Right lung (tissue), 5 donors: Measurements from ENCODE around the gene WAS. TPM values are rescaled to one million over a fixed set of nuclear protein-coding genes. Genes with fewer than 3 reads are reported as not detected.

Experiments used
- DNase-seq, 2 donors: peaks; one replicate each; pipeline ENCODE4 v3.0.0-alpha.2; 2013
- polyA plus RNA-seq, 5 donors: library from polyadenylated mRNA; unstranded; fragments of 120-200 nt; gene quantifications; one replicate each; pipeline versions ENCODE4 v1.2.1 to v1.2.3, GENCODE V29; 2013; ENCODE audit warnings: inconsistent platforms in 1 of 5, low replicate concordance in 1 of 5; ENCODE audit not compliant: insufficient read length in 5 of 5, insufficient read depth in 1 of 5

WAS gene
- polyA plus RNA-seq, 5 donors, result 3.7 to 4.7 (median 3.8) TPM

GRCh38 chrX:48711162-48711928 is 27.7 kb downstream of the WAS start:
- no peak for DNase-seq

GRCh38 chrX:48711929-48712505 is 28.4 kb downstream of the WAS start:
- no peak for DNase-seq

GRCh38 chrX:48713847-48714246 is 30.2 kb downstream of the WAS start:
- DNase-seq, result no peak

GRCh38 chrX:48714573-48714972 is 31.0 kb downstream of the WAS start:
- no peak for DNase-seq

- DNase-seq, result no peak
These were observed 31.5 kb downstream of the WAS start for GRCh38 chrX:48715072-48715471.

GRCh38 chrX:48715876-48716502 is 32.4 kb downstream of the WAS start:
- DNase-seq, result no peak

GRCh38 chrX:48719958-48720357 is 36.4 kb downstream of the WAS start:
- no peak for DNase-seq

GRCh38 chrX:48720577-48721250 is 37.1 kb downstream of the WAS start:
- DNase-seq, result no peak

GRCh38 chrX:48721916-48722315 is 38.3 kb downstream of the WAS start:
- DNase-seq, result no peak

GRCh38 chrX:48726596-48726995 is 43.0 kb downstream of the WAS start:
- DNase-seq, result no peak

GRCh38 chrX:48728653-48729052 is 45.1 kb downstream of the WAS start:
- no peak for DNase-seq

- DNase-seq, result no peak
These were observed 52.7 kb downstream of the WAS start for GRCh38 chrX:48736303-48736702.

GRCh38 chrX:48736878-48737212 is 53.2 kb downstream of the WAS start:
- DNase-seq, result no peak

GRCh38 chrX:48737213-48737938 is 53.8 kb downstream of the WAS start:
- peak; percentile 93 to 94 for DNase-seq

- DNase-seq, result no peak
These were observed 54.3 kb downstream of the WAS start for GRCh38 chrX:48737940-48738339.

Other genes starting within 250 kb of the WAS start
- 10 to 100 TPM; 31.8 to 68.1 (median 43.4) TPM for gene SLC38A5, start 213.5 kb upstream of the WAS start, polyA plus RNA-seq
- gene FTSJ1, start 207.6 kb upstream of the WAS start, polyA plus RNA-seq, result 10 to 100 TPM; 34.2 to 44.6 (median 36.5) TPM
- 1 to 10 TPM; 6.2 to 9.9 (median 8.9) TPM for gene PORCN, start 174.8 kb upstream of the WAS start, polyA plus RNA-seq
- gene EBP, start 162.0 kb upstream of the WAS start, polyA plus RNA-seq, result 10 to 100 TPM; 34.0 to 39.6 (median 35.7) TPM
- gene TBC1D25, start 144.1 kb upstream of the WAS start, polyA plus RNA-seq, result 10 to 100 TPM in 2 of 5 donors, 1 to 10 TPM in 3; 8.0 to 11.8 (median 9.6) TPM
- 100 to 1,000 TPM; 322 to 463 (median 376) TPM for gene RBM3, start 109.3 kb upstream of the WAS start, polyA plus RNA-seq
- 100 to 1,000 TPM in 3 of 5 donors, 10 to 100 TPM in 2; 84.4 to 141 (median 104) TPM for gene WDR13, start 86.3 kb upstream of the WAS start, polyA plus RNA-seq
- 1 to 10 TPM; 5.4 to 6.7 (median 5.9) TPM for gene SUV39H1, start 12.9 kb downstream of the WAS start, polyA plus RNA-seq
- 1 to 10 TPM in 4 of 5 donors, under 1 TPM in 1; 0.85 to 1.9 (median 1.6) TPM for gene GLOD5, start 77.9 kb downstream of the WAS start, polyA plus RNA-seq
- 1 to 10 TPM in 2 of 5 donors, under 1 TPM in 3; 0.54 to 2.1 (median 0.89) TPM for gene GATA1, start 102.8 kb downstream of the WAS start, polyA plus RNA-seq
- gene HDAC6, start 118.3 kb downstream of the WAS start, polyA plus RNA-seq, result 100 to 1,000 TPM; 146 to 175 (median 168) TPM
- gene ERAS, start 142.7 kb downstream of the WAS start, polyA plus RNA-seq, result under 1 TPM in 4 of 5 donors, not detected in 1; 0.14 to 0.30 (median 0.22) TPM
- 1 to 10 TPM; 2.0 to 5.6 (median 3.5) TPM for gene PCSK1N, start 151.8 kb downstream of the WAS start, polyA plus RNA-seq
- 10 to 100 TPM; 25.3 to 46.0 (median 34.9) TPM for gene TIMM17B, start 214.0 kb downstream of the WAS start, polyA plus RNA-seq
- gene PQBP1, start 214.1 kb downstream of the WAS start, polyA plus RNA-seq, result 10 to 100 TPM; 69.9 to 96.9 (median 77.4) TPM
- 10 to 100 TPM; 19.7 to 30.4 (median 23.2) TPM for gene SLC35A2, start 227.8 kb downstream of the WAS start, polyA plus RNA-seq
- 1 to 10 TPM; 5.4 to 8.4 (median 6.7) TPM for gene PIM2, start 235.2 kb downstream of the WAS start, polyA plus RNA-seq